NCI-H2196 (cell line): ENCODE measurements around the gene B9D1.
"Not testable (repeated sequence)": the region's sequence is repeated elsewhere in the genome, so short reads cannot be mapped to it uniquely, and the experiment has no call there.

Source experiments
- DNase-seq: peaks from one replicate; lab custom pipeline; 2025; ENCODE audit not compliant: unreplicated experiment; lab: John Stamatoyannopoulos, UW

Gene B9D1

DNA sequence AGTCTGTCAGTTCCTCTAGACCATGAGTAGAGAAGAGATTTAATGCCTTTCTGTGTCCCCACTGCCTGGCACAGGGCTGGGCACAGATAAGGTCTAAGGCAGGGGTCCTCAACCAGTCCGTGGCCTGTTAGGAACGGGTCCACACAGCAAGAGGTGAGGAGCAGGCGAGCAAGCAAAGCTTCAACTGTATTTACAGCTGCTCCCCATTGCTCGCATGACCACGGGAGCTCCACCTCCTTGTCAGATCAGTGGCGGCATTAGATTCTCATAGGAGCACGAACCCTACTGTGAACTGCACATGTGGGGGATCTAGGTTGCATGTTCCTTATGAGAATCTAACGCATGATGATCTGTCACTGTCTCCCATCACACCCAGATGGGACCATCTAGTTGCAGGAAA is 1.8 kb downstream of the B9D1 start:
- no peak for DNase-seq

DNA sequence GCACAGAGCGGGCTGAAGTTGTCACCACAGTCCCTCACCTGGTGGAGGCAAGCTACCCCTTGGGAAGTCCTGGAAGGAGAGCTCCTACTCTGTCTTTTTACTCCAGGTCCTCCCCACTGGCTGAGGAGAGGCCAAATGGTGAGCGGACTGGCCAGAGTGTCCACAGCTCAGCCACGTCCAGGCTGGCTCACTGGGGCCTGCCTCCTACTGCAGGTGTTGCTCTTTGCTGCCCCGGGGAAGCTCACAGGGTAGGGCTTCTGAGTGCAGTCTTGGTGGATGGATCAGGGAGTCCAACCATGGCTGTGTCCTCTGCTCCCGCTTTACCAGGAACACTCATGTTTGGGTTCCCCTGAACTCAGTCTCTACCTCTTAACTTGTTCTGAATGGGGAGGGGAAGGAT is 2.7 kb downstream of the B9D1 start:
- no peak for DNase-seq

DNA sequence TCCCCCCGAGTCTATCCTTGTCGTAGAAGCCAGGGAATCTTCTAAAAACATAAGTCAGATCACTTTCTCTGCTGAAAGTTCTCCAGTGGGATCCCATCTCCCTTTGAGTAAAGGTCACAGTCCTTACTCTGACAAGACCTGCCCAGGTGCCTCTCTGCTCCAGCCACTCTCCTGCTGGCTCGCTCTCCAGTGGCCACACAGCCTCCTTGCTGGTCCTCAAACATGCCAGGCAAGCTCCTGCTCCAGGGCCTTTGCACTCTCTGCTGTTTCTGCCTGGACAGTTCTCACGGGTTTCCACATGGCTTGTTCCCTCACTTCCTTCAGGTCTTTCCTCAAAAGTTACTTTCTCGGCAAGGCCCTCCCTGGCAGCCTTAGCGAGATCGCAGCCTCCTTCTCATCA is 3.4 kb downstream of the B9D1 start:
- DNase-seq: no peak

DNA sequence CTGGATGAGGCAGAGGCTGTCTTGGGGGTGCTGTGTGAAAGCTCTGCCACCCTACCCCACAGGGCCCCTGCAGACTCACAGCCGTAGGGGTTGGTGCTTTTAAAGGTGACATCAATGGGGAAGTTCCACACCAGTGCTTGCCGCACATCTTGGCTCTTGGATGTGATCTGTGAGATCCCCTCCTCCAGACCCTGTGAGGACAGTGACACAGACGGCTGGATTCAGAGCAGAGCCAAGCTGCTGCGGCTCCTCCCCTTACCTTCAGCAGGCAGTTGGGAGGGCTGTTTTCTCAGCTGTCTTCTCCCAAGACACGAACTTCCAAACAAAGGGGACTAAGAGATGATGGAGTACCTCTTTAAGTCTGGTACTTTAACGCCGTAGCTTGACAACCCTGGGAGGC is 4.8 kb downstream of the B9D1 start:
- DNase-seq: no peak

DNA sequence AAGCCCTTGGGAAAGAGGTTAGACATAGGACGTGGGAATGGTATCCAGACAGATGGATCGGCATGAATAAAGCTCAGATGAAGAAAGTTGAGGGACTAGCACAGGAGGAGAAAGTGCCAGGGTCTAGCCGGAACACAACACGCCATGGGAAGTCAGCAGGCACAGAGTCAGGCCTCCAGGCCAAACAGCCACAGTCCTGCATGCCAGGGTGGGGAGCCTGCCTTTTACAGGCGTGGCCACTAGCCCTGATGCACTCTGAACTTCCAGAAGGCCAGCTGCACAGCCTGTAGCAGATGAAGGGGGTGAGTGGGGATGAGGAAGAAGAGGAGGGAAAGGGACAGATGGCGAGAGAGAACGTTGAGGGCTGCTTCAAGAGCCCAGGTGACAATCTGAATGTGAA is 5.2 kb downstream of the B9D1 start:
- DNase-seq: no peak

DNA sequence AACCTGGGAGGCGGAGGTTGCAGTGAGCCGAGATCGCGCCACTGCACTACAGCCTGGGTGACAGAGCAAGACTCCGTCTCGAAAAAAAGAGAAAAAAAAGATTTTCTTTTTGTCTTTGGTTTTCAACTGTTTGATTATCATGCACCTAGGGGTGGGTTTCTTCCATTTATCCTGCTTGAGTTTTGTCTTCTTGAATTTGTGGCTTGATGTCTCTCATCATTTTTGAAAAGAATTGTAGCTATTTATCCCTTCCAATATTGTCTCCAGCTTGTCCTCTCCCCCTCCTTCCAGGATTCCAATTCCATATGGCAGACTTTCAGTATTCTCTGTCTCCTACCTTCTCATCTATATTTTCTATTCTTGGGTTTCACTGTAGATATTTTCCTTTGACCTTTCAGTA is 7.8 kb downstream of the B9D1 start:
- DNase-seq: no peak

DNA sequence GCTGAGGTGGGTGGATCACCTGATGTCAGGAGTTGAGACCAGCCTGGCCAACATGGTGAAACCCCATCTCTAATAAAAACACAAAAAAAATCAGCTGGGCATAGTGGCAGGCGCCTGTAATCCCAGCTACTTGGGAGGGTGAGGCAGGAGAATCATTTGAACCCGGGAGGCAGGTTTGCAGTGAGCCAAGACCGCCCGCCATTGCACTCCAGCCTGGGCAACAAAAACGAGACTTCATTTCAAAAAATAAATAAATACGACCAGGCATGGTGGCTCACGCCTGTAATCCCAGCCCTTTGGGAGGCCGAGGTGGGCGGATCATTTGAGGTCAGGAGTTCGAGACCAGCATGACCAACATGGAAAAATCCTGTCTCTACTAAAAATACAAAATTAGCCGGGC is 9.1 kb downstream of the B9D1 start:
- DNase-seq: not testable (repeated sequence)

DNA sequence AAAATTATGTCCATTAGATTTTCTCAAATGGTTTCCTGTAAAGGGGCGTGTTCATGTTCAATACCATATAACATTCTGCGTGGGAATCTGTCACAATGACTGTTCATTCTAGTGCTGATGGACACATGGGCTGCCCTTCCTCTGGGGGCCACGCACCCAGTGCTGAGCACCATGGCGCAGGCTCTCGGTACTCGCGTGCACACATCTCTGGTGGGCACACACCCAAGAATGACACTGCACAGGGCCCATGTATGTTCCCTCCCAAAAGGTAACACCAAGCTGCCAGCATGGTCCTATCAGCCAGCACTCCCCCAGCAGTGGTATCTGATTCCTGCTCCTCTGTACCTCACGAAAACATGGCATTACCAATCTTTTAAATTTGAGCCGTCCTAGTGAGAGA is 13.7 kb downstream of the B9D1 start:
- no peak for DNase-seq

DNA sequence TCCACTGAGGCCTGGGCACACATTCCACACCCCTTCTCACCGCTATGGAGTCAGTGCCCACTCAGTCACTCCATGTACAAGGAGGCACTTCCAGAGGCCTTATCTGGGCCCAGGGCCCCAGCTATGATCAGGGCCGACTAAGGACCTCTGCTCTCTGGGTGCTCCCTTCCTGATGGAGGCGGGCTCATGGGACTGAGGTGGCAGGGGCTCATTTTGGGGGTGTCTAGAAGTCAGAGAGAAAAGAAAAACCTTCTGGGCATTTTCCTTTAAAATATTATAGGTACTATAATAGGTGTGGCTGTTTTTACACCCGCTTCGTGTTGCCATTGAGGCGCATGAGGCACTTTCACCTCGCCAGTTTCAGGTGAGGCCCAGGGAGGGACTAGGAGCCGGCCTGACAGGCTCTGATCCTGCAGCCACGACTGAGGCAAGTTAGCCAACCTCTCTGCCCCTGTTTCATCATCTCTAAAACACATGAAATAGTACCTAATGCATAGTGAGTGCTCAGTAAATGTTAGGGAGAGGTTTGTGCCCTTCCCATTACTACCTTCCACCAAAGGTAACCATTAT is 14.4 kb downstream of the B9D1 start:
- no peak for DNase-seq

DNA sequence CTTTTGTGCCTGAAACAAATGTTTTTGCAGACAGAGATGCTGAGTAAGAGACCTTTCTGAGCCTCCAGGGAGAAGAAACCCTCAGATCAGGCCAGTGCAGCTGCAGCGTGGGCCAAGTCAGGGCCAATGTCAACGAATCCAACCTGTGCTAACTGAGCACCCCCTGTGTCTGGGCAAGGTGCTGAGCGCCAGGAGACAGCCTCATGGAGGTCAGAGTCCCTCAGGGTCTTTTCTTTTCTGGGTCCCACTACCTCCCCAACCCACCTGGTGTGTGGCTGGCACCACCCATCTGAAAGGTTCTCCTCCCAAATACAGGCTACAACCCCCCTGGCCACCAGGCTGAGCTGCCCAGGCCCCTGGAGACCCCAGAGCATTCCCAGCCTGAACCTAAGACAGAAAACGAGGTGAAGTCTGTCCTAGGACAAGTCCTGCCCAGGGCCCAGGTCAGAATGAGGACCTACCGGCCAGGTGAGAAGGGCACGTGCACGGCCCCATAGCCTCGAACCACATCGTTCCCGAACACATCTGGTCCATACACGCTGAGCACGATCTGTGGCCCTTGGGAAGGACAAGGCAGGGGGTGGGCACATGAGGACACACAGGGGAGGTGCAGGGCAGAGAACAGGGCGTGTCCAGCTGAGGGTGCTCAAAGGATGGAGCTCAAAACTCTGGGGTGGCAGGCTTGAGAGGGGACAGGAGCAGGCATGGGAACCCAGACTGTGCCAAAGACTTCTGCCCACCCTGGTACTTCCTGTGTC is 15.0 kb downstream of the B9D1 start:
- no peak for DNase-seq

DNA sequence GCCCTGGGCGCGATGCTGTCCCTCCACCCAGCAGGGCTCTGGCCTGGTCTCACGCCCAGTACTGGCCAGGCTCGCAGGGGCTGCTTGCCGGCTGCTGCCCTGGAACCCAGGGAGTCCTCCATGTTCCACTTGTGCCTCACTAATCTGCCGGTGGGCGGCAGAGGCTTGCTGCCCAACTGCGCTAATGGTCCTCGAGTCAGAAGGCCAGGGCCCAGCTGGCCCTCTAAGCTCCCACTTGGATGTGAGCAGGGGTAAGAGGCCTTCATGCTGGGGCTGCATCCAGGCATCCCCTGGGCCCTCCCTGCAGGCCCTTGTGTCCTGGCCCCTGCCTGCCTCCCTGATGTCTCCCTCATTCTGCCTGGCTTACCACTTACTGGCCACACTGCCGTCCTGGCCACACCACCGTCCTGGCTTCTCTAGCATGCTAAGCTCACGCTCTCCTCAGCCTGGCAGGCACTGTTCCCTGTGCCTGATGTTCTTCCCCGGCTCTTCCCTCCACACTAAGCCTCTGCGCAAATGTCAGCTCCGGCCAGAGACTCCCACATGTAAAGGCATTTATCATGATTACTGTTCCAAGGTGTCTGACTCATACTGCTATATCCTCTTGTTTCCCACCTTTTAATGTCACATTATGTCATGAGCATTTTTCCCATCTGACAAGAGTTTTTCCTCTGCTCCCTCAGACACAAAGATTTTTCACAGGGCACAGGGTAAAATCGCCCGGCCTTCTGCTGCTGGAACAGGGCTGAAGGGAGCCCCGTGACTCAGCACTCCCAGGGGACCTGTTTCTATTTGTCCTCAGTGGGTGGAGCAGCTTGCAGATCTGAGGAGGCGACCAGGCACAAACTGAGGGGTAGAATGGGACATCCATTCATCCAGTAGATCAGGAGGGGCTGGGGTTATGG is 15.9 kb downstream of the B9D1 start:
- DNase-seq: no peak

DNA sequence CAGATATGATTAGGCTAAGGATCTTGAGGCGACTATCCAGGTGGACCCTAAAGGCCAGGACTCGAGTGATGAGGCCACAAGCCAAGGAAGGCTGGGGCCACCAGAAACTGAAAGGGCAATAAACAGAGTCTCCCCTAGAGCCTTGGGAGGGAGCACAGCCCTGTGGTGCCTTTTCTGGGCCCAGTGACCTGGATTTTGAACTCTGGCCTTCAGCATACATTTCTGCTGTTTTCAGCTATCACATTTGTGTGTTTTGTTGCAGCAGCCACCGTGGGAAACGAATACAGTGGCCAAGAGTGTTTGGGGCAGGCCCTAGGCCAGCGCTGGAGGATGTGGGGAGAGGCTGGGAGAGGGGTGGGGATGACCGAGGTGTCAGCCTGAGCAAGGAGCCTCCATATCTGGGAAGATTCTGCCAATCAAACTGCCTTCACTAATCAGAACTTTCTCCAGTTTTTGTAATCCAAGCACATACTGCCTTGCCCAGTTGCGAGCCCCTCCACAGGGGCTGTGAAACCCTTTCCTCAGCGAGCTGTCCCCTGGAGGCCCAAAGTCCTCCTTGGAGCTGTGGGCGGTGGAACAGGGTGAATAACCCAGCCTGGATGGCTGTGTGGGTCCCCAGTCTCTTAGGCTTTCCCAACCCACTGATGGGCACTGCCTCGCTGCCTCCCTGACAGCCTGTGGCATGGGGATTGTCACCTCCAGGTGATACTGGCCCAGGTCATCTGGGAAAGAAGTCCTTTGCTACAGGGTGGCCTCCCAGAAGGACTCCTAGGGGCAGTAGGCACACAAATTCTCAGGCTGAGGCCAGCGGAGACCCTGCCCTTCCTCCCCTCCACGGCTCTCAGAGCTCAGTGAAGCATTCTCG is 16.8 kb downstream of the B9D1 start:
- DNase-seq: no peak

DNA sequence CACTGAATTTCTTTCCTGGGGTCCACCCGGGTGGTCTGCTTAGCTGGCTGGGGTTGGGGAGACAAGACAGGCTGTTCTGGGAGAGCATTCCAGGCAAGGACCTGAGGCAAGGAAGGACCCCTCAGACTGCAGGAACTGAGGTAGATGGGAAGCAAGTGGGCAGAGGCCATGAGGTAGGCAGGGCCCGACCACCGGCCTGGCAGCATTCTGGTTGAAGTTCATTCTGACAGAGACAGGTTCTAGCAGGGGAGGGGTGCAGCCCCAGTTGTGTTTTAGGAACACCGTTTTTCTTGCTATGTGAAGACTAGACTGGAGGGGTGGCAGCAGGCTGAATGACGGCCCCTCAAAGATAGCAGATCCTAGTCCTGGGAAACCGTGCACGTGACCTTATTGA is 17.5 kb downstream of the B9D1 start:
- no peak for DNase-seq

DNA sequence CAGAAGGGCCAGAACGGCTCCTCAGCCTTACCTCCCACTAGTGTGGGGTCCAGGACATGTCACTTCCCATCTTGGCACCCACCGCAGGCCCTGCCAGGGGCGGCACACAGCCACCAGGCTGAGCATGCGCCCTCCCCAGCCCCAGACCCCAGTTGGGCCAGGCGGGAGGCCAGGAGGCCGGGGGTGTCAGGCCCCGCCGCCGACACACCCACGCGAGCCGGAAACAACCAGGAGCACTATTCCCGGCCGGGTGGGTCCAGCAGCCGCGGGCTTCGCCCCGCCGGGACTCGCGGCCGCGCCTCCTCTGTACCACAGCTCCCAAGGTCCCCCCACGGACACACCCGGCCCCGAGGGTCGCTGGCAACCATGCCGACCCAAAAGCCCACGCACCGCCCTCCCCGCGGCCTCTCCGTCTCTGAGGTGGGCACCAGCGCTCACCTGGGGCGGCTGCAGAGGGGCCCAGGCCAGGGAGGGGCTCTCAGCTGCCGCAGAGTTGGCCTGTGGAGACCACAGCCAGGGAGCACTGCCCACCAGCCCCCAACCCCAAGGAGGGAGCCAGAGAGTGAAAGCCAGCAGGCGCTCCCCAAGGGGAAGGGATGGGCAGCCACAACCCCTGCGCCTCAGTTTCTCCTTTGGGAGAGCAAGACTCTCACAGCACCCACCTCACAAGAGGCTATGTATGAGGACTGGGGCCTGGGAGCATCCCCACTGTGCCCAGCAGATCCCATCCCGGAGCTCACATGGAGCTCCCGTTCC is 18.0 kb downstream of the B9D1 start:
- no peak for DNase-seq

DNA sequence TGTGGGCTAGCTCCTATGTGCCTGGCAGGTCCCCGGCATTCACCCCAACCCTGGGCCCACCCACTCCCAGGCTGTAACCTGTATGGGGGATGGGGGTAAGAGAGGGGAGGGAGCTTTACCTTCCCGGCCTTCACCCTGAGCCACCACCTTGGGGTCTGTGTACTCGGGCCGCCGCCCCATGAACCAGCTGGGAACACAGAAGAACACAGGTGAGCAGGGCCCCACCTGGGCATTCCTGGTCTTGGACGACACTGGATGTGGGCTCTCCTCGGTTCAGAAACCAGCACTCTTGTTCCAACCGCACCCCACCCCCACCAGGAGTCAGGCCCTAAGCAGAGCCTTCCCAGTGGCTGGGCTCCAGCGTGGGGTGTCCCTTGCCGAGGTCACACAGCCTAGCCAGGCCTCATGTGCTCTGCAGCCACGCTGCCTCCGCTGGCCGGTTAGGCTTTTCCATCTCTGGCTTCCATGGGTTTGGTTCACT is 18.8 kb downstream of the B9D1 start:
- DNase-seq: no peak

DNA sequence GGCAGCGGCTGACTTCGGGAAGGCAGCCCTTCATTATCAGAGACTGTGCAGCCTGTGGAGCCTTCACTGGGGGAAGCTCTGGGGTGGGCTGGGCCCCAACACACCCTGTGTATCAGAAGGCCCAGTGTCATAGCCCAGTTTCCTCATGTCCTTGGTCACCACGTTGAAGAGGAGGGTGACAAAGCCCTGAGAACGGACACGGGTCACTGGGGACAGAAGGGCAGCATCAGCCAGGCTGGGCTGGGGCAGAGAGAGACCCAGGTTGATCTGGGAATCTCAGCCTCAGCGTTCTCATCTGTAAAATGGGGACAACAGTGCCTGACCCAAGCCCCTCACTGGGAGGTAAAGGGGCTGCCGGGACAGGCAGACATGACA is 19.3 kb downstream of the B9D1 start:
- no peak for DNase-seq

DNA sequence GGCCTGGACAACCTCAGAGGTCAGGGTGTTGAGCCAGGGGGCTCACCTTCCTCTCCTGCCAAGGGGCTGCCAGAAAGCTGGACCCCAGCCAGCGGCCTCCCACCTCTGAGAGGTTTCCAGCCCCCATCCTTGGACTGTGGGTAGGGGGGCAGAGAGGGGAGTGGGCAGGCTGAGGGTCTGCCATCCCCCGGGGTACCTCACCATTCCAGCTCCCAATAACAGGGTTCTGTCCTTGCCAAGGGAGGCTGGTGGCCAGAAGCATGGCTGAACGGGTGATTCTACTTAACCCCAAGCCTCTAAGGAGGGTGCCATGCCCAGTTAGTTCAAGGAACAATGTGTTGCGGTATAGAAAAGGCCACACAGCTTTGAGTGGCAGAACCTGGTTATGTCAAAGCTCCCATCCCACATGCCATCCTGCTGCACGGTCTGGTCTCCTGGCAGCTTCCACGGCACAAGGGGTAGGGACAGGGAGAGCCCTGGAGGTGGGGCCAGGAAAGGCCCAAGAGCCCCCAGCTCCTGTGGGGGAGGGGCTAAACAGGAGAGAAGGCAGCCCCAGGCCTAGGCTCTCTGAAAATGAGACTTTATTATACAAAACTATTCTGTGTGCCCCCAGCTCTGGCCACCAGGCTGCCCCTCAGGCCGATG is 19.8 kb downstream of the B9D1 start:
- no peak for DNase-seq

DNA sequence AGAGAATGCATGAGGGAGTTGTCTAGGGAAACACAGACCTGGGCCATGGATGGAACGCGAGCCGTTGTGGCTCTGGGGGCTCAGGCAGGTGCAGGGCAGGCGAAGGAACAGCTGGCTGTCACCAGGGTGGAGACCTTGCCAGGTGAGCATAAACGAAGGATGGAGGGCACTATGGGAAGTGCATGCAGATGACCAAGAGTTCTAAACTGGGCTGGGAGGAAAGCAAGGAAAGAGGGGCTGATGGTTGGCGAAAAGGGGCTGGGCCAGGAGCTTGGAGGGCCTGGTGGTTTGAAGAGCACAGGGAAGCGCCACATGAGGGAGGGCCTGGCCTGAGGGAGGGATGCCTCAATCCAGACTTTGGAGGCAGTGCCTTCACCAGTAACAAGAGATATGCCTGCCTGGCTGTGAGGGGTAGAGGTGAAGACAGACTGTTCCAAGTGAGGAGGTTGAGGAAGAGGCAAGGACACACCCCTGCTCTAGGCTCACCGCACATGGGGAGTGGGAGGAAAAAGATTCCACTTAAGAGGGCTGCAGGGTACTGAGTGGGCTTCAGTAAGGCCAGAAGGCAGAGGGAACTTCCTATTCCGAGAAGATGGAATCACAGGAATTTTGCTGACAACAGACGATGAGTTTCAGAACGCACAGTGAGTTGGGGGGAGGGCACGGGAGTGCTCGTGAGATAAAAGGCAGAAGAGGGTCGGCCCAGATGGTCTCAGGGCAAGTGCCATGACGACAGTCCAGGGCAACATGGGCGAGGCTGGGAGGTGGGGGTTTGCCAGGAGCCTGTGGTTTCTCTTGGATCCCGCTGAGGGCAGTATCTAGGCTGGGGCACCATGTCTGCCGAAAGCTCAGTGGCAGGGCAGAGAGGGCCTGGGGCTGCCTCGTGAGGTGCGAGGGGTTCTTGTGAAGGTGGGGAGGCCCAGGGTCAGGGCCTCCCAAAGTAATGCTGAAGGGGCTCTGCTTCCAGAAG is 20.6 kb downstream of the B9D1 start:
- DNase-seq: no peak

DNA sequence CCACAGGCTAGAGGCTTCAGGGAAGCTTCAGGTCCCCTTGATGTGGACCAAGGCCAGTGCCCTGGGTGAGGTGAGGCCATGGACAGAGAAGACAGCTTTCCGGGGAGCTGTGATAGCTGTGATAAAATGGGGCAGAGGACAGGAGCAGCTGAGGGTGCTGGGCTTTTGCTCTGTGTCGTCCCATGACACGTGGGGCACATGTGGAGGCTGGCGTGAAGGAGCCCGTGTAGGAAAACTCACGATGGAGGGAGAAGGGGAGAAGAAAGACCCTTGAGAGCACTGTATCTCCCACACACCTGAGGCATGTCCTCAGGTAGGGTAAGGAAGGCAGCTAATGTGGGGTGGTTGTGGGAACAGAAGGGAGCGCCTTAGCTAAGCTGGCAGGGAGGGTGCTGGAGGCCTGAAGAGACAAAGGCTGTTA is 21.3 kb downstream of the B9D1 start:
- DNase-seq: no peak
